HEK293T (cell line): ENCODE data around the gene UAP1L1.

Experiments
- CTCF ChIA-PET: fragments of 350-600 bp; formaldehyde crosslinking; extraction: SDS; loops from one replicate; lab custom pipeline; 2021; ENCODE audit warnings: antibody characterized with exemption, inconsistent platforms; lab: Yijun Ruan, JAX
- POLR2A ChIA-PET: fragments of 350-600 bp; formaldehyde crosslinking; extraction: SDS; loops from one replicate; lab custom pipeline; 2020; ENCODE audit warnings: antibody characterized with exemption, inconsistent platforms; lab: Yijun Ruan, JAX
- DNase-seq: peaks from one replicate; pipeline ENCODE4 v3.0.0; 2012; ENCODE audit warnings: mixed read lengths; ENCODE audit errors: extremely low spot score
- ARNT ChIP-seq: fragments of 450-650 bp; IDR thresholded peaks from 2 replicates; pipeline ENCODE4 v1.6.1; 2017; ENCODE audit warnings: mild to moderate bottlenecking
- BHLHE40 ChIP-seq: fragments of 450-650 bp; IDR thresholded peaks from 2 replicates; pipeline ENCODE4 v1.6.1; 2016; ENCODE audit warnings: mild to moderate bottlenecking, moderate library complexity, borderline replicate concordance
- CTBP1 ChIP-seq: fragments of 450-650 bp; IDR thresholded peaks from 2 replicates; pipeline ENCODE4 v1.6.1; 2016; ENCODE audit warnings: borderline replicate concordance
- ELF4 ChIP-seq: fragments of 450-650 bp; IDR thresholded peaks from 2 replicates; pipeline ENCODE4 v1.6.1; 2017; ENCODE audit warnings: antibody characterized with exemption
- FOXA1 ChIP-seq: fragments of 450-650 bp; IDR thresholded peaks from 2 replicates; pipeline ENCODE4 v1.6.1; 2016; ENCODE audit warnings: mild to moderate bottlenecking
- FOXK2 ChIP-seq: fragments of 450-650 bp; IDR thresholded peaks from 2 replicates; pipeline ENCODE4 v1.6.1; 2016; ENCODE audit warnings: mild to moderate bottlenecking
- FOXM1 ChIP-seq: fragments of 450-650 bp; IDR thresholded peaks from 2 replicates; pipeline ENCODE4 v1.6.1; 2017; ENCODE audit warnings: mild to moderate bottlenecking, borderline replicate concordance
- HDGF ChIP-seq: fragments of 450-650 bp; IDR thresholded peaks from 2 replicates; pipeline ENCODE4 v1.6.1; 2017; ENCODE audit warnings: antibody characterized with exemption, borderline replicate concordance
- L3MBTL2 ChIP-seq: fragments of 450-650 bp; conservative IDR thresholded peaks from 2 replicates; pipeline ENCODE4 v1.6.1; 2016; ENCODE audit warnings: mild to moderate bottlenecking
- LEF1 ChIP-seq: fragments of 450-650 bp; IDR thresholded peaks from 2 replicates; pipeline ENCODE4 v1.6.1; 2017; ENCODE audit warnings: mild to moderate bottlenecking, borderline replicate concordance
- NFRKB ChIP-seq: fragments of 450-650 bp; IDR thresholded peaks from 2 replicates; pipeline ENCODE4 v1.6.1; 2016; ENCODE audit warnings: mild to moderate bottlenecking, moderate library complexity
- PKNOX1 ChIP-seq: fragments of 450-650 bp; IDR thresholded peaks from 2 replicates; pipeline ENCODE4 v1.6.1; 2016
- SP1 ChIP-seq: fragments of 450-650 bp; IDR thresholded peaks from 2 replicates; pipeline ENCODE4 v1.6.1; 2017
- SUZ12 ChIP-seq: fragments of 450-650 bp; IDR thresholded peaks from 2 replicates; pipeline ENCODE4 v1.6.1; 2016; ENCODE audit warnings: mild to moderate bottlenecking
- TARDBP ChIP-seq: fragments of 450-650 bp; IDR thresholded peaks from 2 replicates; pipeline ENCODE4 v1.6.1; 2016
- ZNF384 ChIP-seq: fragments of 450-650 bp; IDR thresholded peaks from 2 replicates; pipeline ENCODE4 v1.6.1; 2016

The UAP1L1 gene

DNA sequence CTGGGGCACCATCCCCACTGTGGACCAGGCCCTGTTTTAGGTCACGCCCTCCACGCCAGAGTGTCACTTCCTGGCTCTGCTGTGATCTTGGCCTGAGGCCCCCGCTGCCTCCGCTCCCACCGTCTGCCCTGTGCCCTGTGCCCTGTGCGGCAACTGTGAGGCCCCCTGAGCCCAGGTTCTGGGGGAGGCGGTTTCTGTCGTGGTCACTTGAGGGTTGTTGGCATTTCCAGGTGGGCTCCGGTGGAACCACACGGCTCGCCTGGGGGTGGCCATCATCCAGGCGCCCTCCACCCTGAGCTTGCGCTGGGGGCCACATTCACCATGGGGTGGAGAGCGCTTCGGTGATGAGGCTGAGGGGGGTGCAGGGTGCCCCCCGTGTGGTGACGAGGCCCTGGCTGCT, 30.7 kb downstream of the UAP1L1 start:
- no peak for DNase-seq
- ChIA-PET CTCF (no interaction called here), POLR2A (interaction anchor here (1.1 to 1.6 kb wide), 2 partner anchors 21 to 115 kb away, joined by 3 to 4 read pairs; partner anchors contain the start of genes MAN1B1 and RNF208)
- TF ChIP-seq ARNT: no peak
- no peak for TF ChIP-seq L3MBTL2
- TF ChIP-seq ELF4: no peak
- no peak for TF ChIP-seq FOXA1
- no peak for TF ChIP-seq SP1
- no peak for TF ChIP-seq LEF1
- TF ChIP-seq SUZ12: no peak
- TF ChIP-seq TARDBP: no peak

DNA sequence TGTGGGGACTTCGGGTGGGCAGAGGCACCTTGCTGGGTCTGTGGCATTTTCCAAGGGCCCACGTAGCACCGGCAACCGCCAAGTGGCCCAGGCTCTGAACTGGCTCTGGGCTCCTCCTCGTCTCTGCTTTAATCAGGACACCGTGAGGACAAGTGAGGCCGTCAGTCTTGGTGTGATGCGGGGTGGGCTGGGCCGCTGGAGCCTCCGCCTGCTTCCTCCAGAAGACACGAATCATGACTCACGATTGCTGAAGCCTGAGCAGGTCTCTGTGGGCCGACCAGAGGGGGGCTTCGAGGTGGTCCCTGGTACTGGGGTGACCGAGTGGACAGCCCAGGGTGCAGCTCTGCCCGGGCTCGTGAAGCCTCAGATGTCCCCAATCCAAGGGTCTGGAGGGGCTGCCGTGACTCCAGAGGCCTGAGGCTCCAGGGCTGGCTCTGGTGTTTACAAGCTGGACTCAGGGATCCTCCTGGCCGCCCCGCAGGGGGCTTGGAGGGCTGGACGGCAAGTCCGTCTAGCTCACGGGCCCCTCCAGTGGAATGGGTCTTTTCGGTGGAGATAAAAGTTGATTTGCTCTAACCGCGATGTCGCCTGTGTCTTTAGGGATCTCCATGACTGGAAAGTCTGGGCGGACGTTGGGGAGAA, 31.4 kb downstream of the UAP1L1 start:
- POLR2A ChIA-PET: no interaction called here
- no peak for DNase-seq
- no peak for TF ChIP-seq FOXM1
- TF ChIP-seq BHLHE40: no peak
- TF ChIP-seq SP1: no peak
- CTCF ChIA-PET: no interaction called here

- TF ChIP-seq SUZ12 (no peak), ZNF384 (no peak), NFRKB (no peak), PKNOX1 (no peak), FOXA1 (no peak), ELF4 (no peak), FOXM1 (no peak), HDGF (no peak), CTBP1 (no peak)
- POLR2A ChIA-PET: no interaction called here
- CTCF ChIA-PET: no interaction called here
- DNase-seq: no peak
Observed at GRCh38 chr9:137109250-137110146, 32.2 kb downstream of the UAP1L1 start.

DNA sequence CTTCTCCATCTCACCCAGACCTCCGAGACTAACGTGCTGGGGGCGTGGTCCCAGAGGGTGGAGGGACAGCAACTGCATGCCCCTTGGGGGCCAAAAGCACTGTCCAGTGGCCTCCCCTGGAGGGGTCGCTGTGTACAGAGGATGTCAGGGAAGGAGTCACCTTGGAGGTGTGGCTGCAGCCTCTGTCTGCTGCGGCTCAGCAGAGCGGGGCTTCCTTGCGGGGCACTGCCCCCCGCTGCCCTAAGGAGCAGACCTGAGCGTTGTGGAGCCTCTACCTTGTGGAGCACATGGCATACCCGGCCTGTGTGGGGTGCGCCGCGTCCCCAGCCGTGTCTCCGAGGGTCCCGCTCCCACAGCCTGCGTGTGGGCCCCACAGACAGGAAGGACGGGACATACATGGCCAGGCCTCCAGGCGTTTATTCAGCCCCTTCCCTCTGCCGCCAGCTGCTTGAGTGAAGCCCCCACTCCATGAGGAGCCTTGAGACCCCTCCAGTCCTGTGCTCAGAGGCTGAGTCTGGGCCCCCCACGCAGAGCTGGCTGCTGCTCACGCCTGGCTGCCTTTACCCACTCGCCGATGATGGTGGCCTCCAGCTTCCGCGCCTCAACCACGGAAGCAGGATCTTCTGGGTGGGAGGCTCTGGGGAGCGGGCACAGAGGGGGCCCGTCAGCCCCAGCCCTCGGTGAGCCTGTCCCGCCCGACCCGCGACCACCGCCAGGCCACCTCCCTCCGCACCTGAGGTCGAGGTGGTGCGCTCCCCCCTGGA, 33.0 kb downstream of the UAP1L1 start:
- ChIA-PET CTCF (no interaction called here), POLR2A (no interaction called here)
- DNase-seq: no peak
- no peak for TF ChIP-seq TARDBP
- TF ChIP-seq L3MBTL2: no peak
- no peak for TF ChIP-seq LEF1
- no peak for TF ChIP-seq FOXM1
- no peak for TF ChIP-seq FOXA1
- TF ChIP-seq FOXK2: no peak
- no peak for TF ChIP-seq HDGF
- no peak for TF ChIP-seq PKNOX1
- no peak for TF ChIP-seq ELF4
- TF ChIP-seq BHLHE40: no peak
- TF ChIP-seq SP1: no peak
- no peak for TF ChIP-seq ARNT
- TF ChIP-seq NFRKB: no peak
- TF ChIP-seq SUZ12: no peak
- TF ChIP-seq CTBP1: no peak
- no peak for TF ChIP-seq ZNF384

DNA sequence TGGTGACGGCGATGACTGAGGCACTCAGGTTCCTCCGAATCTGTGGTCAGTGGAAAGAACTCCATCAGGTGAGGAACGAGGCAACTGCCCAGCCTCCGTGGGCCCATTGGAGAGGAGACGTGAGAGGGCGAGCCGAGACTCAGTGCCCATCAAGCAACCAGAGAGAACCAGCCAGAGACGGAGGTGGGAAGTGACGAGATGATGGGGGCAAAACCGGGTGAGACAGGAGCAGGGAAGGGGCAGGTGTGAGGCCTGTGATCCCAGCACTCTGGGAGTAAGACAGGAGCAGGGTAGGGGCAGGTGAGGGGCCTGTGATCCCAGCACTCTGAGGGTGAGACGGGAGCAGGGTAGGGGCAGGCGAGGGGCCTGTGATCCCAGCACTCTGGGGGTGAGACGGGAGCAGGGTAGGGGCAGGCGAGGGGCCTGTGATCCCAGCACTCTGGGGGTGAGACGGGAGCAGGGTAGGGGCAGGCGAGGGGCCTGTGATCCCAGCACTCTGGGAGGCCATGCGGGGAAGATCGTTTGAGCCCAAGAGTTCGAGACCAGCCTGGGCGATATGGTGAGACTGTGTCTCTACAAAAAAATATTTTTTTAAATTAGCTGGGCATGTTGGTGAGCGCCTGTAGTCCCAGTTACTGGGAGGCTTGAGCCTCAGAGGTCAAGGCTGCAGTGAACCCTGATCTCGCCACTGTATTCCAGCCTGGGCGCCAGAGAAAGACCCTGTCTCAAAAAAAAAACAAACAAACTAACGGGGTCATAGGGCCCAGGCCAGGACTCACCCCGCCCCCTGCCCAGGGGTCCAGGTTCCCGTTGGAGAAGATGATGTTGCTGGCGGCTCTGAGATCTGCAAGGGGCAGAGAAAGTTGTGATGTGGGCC, 33.8 kb downstream of the UAP1L1 start:
- no peak for TF ChIP-seq FOXA1
- TF ChIP-seq SP1: no peak
- no peak for TF ChIP-seq PKNOX1
- no peak for TF ChIP-seq NFRKB
- TF ChIP-seq ZNF384: no peak
- TF ChIP-seq FOXM1: no peak
- TF ChIP-seq FOXK2: no peak
- TF ChIP-seq BHLHE40: no peak
- no peak for TF ChIP-seq TARDBP
- no peak for TF ChIP-seq L3MBTL2
- no peak for TF ChIP-seq LEF1
- TF ChIP-seq ARNT: no peak
- no peak for TF ChIP-seq SUZ12
- TF ChIP-seq CTBP1: no peak
- no peak for TF ChIP-seq ELF4
- TF ChIP-seq HDGF: no peak
- CTCF ChIA-PET: interaction anchor here (0.6 kb wide), 2 partner anchors 15 to 24 kb away, joined by 3 to 4 read pairs; partner anchors contain the start of gene MAN1B1
- POLR2A ChIA-PET: no interaction called here
- DNase-seq: no peak
